ENCODE results near the gene PRSS58. TPM values are rescaled to one million over a fixed set of nuclear protein-coding genes. Genes with fewer than 3 reads are reported as not detected.

PRSS58 gene
- total and polyA plus RNA-seq, 12 donors = not detected

DNA sequence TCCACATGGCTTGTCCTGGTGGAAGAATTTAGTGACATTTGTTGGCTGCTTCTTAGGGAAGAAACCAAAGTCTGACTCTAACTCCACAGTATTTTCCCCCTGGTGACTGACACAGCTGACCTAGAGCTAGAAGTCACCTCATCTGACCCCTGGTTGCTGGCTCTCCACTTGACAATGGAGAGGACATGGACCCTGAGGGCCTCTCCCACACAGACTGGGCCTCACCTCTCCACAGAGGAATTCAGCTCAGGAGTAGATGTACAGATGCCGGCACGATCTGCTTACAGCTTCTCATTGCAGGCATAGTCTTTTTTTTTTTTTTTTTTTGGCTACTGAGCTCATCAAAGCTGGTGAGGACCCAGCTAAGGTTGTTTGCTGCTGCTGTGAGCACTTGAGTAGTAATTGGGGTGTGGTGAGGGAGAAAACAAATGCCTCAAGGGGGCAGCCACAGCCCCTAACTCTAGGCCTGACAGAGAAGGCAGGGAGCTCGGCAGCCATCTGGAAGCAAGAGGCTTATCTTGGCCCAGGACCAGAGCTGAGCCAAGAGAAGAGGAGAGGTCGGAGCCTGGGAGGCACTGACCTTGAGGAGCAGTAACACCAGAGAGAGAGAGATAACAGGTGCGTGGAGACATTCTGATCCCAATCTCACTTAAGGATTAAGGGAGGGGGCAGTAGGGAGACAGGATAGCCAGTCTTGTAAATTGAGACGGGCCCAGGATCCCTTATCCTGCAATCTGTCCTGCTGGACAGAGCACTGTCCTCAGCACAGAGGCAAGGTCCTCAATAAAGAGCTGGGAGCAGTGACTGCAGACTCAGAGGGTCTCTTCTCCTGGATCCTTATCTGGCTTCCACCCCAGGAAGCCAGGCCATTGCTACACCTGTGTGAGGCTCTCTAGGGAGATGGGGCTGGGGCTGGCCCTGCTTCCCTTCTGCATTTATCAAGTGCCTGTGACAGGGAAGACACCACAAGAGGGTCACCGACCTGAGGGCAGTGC is 9.4 kb downstream of the PRSS58 start:
- TF ChIP-seq, protein P1, sequence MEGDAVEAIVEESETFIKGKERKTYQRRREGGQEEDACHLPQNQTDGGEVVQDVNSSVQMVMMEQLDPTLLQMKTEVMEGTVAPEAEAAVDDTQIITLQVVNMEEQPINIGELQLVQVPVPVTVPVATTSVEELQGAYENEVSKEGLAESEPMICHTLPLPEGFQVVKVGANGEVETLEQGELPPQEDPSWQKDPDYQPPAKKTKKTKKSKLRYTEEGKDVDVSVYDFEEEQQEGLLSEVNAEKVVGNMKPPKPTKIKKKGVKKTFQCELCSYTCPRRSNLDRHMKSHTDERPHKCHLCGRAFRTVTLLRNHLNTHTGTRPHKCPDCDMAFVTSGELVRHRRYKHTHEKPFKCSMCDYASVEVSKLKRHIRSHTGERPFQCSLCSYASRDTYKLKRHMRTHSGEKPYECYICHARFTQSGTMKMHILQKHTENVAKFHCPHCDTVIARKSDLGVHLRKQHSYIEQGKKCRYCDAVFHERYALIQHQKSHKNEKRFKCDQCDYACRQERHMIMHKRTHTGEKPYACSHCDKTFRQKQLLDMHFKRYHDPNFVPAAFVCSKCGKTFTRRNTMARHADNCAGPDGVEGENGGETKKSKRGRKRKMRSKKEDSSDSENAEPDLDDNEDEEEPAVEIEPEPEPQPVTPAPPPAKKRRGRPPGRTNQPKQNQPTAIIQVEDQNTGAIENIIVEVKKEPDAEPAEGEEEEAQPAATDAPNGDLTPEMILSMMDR (IDR thresholded peaks at IDR 0.05) = no peak
- no peaks in the 10 kb centered on the region for H3K4me1 ChIP-seq
- WGBS, 2 donors = 34 to 40% methylated on average over 7 of the region's 7 CpGs
- peaks cover 0 to 4% (median 0%) of the 10 kb centered on the region in 7 donors for H3K27me3 ChIP-seq
- intact Hi-C loops (cut with DNase I) = no loop called here
- H3K4me3 ChIP-seq = no peak overlapping the region
- no peaks in the 10 kb centered on the region for H3K9me3 ChIP-seq
- H3K27ac ChIP-seq = no peak overlapping the region
- no peaks in the 10 kb centered on the region for H3K36me3 ChIP-seq
- no peak for DNase-seq
- ATAC-seq = no peak

DNA sequence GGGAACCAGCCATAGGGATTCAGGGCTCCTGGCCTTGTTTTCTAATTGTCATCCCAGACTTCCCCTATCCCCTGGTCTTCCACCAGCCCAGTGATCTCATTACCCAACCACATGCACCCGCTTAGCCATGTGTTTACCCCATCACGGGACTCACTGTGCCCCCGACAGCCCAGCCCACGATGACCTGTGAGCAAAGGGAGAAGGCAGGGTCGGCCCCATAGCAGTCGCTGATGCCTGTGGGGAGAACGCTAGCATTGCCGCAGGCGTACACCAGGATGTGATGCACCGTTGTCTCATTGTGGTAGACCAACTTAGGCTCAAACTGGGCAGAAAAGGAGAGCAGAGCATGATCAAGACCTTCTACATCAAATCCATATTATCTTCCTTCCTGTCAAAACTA is 14.0 kb downstream of the PRSS58 start:
- Histone ChIP-seq H3K27ac (no peak overlapping the region), H3K4me3 (no peak overlapping the region), H3K36me3 (no peaks in the 10 kb centered on the region), H3K9me3 (no peaks in the 10 kb centered on the region), H3K27me3 (peaks cover 0 to 10% (median 0%) of the 10 kb centered on the region in 7 donors), H3K4me1 (no peaks in the 10 kb centered on the region)
- intact Hi-C loops (cut with DNase I) = no loop called here
- no peak for ATAC-seq
- WGBS, 2 donors = 85% methylated on average over 10 of the region's 10 CpGs
- TF ChIP-seq, protein P1 (IDR thresholded peaks at IDR 0.05) = no peak
- no peak for DNase-seq

DNA sequence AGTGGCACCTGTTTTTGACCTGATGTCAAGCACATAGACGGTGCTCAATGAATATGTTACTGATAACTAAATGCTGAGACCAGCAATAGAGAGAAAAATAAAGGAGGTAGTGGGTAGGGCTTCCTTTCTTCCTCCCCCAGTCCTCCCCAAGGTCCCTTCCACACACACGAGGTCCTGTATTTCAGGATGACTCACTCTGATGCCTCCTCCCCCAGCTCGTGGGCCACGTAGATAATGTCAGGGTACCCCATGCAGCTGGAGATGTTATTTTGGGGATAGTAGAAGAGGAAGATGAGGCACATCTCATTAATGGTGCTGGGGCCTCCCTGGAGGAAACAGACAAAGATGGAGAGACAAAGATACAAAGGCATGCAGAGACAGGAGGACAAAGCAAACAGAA is 17.3 kb downstream of the PRSS58 start:
- Histone ChIP-seq H3K36me3 (no peaks in the 10 kb centered on the region), H3K27ac (no peak overlapping the region), H3K9me3 (peaks cover 0 to 4% (median 0%) of the 10 kb centered on the region in 11 donors), H3K4me1 (no peaks in the 10 kb centered on the region), H3K27me3 (peaks cover 0 to 10% (median 0%) of the 10 kb centered on the region in 7 donors), H3K4me3 (no peak overlapping the region)
- DNase-seq (no peak), ATAC-seq (no peak)
- TF ChIP-seq, protein P1 (IDR thresholded peaks at IDR 0.05) = no peak
- intact Hi-C loops (cut with DNase I) = no loop called here
- 30 to 44% methylated on average over 4 of the region's 4 CpGs for WGBS, 2 donors

DNA sequence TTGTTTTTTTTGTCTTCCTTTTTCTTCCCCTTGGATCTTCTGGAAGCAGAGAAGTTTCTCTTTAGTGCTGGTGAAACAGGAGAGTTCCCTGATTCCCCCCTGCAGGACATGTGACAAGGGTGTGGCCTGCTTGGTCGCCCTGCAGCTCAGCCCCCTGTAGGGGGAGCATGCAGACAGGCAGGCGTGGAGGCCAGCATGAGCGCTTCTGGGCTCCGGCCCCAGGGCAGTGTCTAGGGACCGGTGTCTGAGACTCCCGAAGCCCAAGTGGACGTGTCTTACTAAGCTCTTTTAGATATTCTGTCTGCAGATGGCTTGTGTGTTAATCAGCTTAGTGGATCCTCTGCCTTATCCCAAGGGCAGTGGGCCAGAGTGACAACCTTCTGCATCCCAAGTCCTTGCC is 26.1 kb downstream of the PRSS58 start:
- ATAC-seq (no peak), DNase-seq (peak in 1 of 2 donors; percentile 14)
- WGBS, 2 donors = 12 to 13% methylated on average over 7 of the region's 7 CpGs
- Histone ChIP-seq H3K27ac (no peak overlapping the region), H3K4me3 (no peak overlapping the region), H3K27me3 (peaks cover 0 to 13% (median 5%) of the 10 kb centered on the region in 7 donors), H3K9me3 (peaks cover 0 to 6% (median 0%) of the 10 kb centered on the region in 11 donors), H3K4me1 (no peaks in the 10 kb centered on the region), H3K36me3 (no peaks in the 10 kb centered on the region)
- TF ChIP-seq, protein P1 (IDR thresholded peaks at IDR 0.05) = no peak
- intact Hi-C loops (cut with DNase I) = no loop called here

Data from heart right ventricle (tissue), 16 donors.